Measurements from ENCODE around the gene PHF2. TPM values are rescaled to one million over a fixed set of nuclear protein-coding genes. Genes with fewer than 3 reads are reported as not detected.

The PHF2 gene
- total RNA-seq, 1 experiment from 2014 or later, result 6.3 TPM

- in situ Hi-C loops (cut with HindIII; ENCODE audit: low sequenced_read_pairs), result no loop called here
- DNase-seq (ENCODE audit: low spot score), result no peak
Measured at GRCh38 chr9:93644397-93645088, 68.2 kb downstream of the PHF2 start.

GRCh38 chr9:93645149-93645889 lies 68.9 kb downstream of the PHF2 start:
- in situ Hi-C loops (cut with HindIII; ENCODE audit: low sequenced_read_pairs), result no loop called here
- DNase-seq (ENCODE audit: low spot score), result no peak

- in situ Hi-C loops (cut with HindIII; ENCODE audit: low sequenced_read_pairs), result no loop called here
- no peak for DNase-seq (ENCODE audit: low spot score)
Measured at GRCh38 chr9:93645921-93646639, 69.7 kb downstream of the PHF2 start.

- in situ Hi-C loops (cut with HindIII; ENCODE audit: low sequenced_read_pairs), result no loop called here
- DNase-seq (ENCODE audit: low spot score), result no peak
Measured at GRCh38 chr9:93646640-93647178, 70.3 kb downstream of the PHF2 start.

GRCh38 chr9:93648181-93648580 lies 71.8 kb downstream of the PHF2 start:
- DNase-seq (ENCODE audit: low spot score), result no peak
- in situ Hi-C loops (cut with HindIII; ENCODE audit: low sequenced_read_pairs), result no loop called here

GRCh38 chr9:93648836-93649235 lies 72.5 kb downstream of the PHF2 start:
- DNase-seq (ENCODE audit: low spot score), result no peak
- in situ Hi-C loops (cut with HindIII; ENCODE audit: low sequenced_read_pairs), result no loop called here

- no peak for DNase-seq (ENCODE audit: low spot score)
- in situ Hi-C loops (cut with HindIII; ENCODE audit: low sequenced_read_pairs), result no loop called here
Measured at GRCh38 chr9:93649610-93650261, 73.4 kb downstream of the PHF2 start.

- DNase-seq (ENCODE audit: low spot score), result no peak
- in situ Hi-C loops (cut with HindIII; ENCODE audit: low sequenced_read_pairs), result no loop called here
Measured at GRCh38 chr9:93650448-93650847, 74.1 kb downstream of the PHF2 start.

- in situ Hi-C loops (cut with HindIII; ENCODE audit: low sequenced_read_pairs), result no loop called here
- DNase-seq (ENCODE audit: low spot score), result no peak
Measured at GRCh38 chr9:93651521-93651950, 75.2 kb downstream of the PHF2 start.

- no peak for DNase-seq (ENCODE audit: low spot score)
- in situ Hi-C loops (cut with HindIII; ENCODE audit: low sequenced_read_pairs), result no loop called here
Measured at GRCh38 chr9:93652604-93653592, 76.5 kb downstream of the PHF2 start.

GRCh38 chr9:93653760-93654159 lies 77.4 kb downstream of the PHF2 start:
- in situ Hi-C loops (cut with HindIII; ENCODE audit: low sequenced_read_pairs), result no loop called here
- DNase-seq (ENCODE audit: low spot score), result no peak

GRCh38 chr9:93654351-93654961 lies 78.1 kb downstream of the PHF2 start:
- in situ Hi-C loops (cut with HindIII; ENCODE audit: low sequenced_read_pairs), result no loop called here
- DNase-seq (ENCODE audit: low spot score), result no peak

GRCh38 chr9:93655621-93656425 lies 79.4 kb downstream of the PHF2 start:
- in situ Hi-C loops (cut with HindIII; ENCODE audit: low sequenced_read_pairs), result no loop called here
- no peak for DNase-seq (ENCODE audit: low spot score)

GRCh38 chr9:93656426-93657239 lies 80.2 kb downstream of the PHF2 start:
- DNase-seq (ENCODE audit: low spot score), result no peak
- in situ Hi-C loops (cut with HindIII; ENCODE audit: low sequenced_read_pairs), result no loop called here

GRCh38 chr9:93657331-93658111 lies 81.1 kb downstream of the PHF2 start:
- DNase-seq (ENCODE audit: low spot score), result no peak
- in situ Hi-C loops (cut with HindIII; ENCODE audit: low sequenced_read_pairs), result no loop called here
